Measurements from ENCODE around the gene SLC4A1. TPM values are rescaled to one million over a fixed set of nuclear protein-coding genes. Genes with fewer than 3 reads are reported as not detected.
A peak's percentile ranks its signal among the peaks of the same experiment; 100 is the strongest.

SLC4A1 gene
- total RNA-seq, 1 experiment from 2014 or later = not detected

- peak; percentile 67 for DNase-seq (ENCODE audit: low read depth)
Observed at GRCh38 chr17:44221084-44221861, 46.7 kb downstream of the SLC4A1 start.

GRCh38 chr17:44220213-44221083 lies 47.5 kb downstream of the SLC4A1 start:
- DNase-seq (ENCODE audit: low read depth) = peak; percentile 45

GRCh38 chr17:44219616-44220212 lies 48.2 kb downstream of the SLC4A1 start, which contains the start of gene UBTF:
Gene UBTF (minus strand): TSS chr17:44219675. CDS start chr17:44218229, 1,446 bp downstream.
- peak; percentile 63 for DNase-seq (ENCODE audit: low read depth)

- peak; percentile 65 for DNase-seq (ENCODE audit: low read depth)
Observed at GRCh38 chr17:44219108-44219615, 48.8 kb downstream of the SLC4A1 start.

- peak; percentile 90 for DNase-seq (ENCODE audit: low read depth)
Observed at GRCh38 chr17:44218344-44219107, 49.4 kb downstream of the SLC4A1 start.

- no peak for DNase-seq (ENCODE audit: low read depth)
Observed at GRCh38 chr17:44217738-44218343, 50.1 kb downstream of the SLC4A1 start.

GRCh38 chr17:44216694-44217093 lies 51.2 kb downstream of the SLC4A1 start:
- no peak for DNase-seq (ENCODE audit: low read depth)

GRCh38 chr17:44216173-44216572 lies 51.8 kb downstream of the SLC4A1 start:
- DNase-seq (ENCODE audit: low read depth) = no peak

- no peak for DNase-seq (ENCODE audit: low read depth)
Observed at GRCh38 chr17:44214896-44215295, 53.0 kb downstream of the SLC4A1 start.

- DNase-seq (ENCODE audit: low read depth) = no peak
Observed at GRCh38 chr17:44214230-44214494, 53.8 kb downstream of the SLC4A1 start.

- DNase-seq (ENCODE audit: low read depth) = no peak
Observed at GRCh38 chr17:44213403-44214229, 54.3 kb downstream of the SLC4A1 start.

GRCh38 chr17:44212507-44213402 lies 55.2 kb downstream of the SLC4A1 start:
- no peak for DNase-seq (ENCODE audit: low read depth)

GRCh38 chr17:44211281-44212265 lies 56.4 kb downstream of the SLC4A1 start:
- DNase-seq (ENCODE audit: low read depth) = no peak

- peak; percentile 81 for DNase-seq (ENCODE audit: low read depth)
Observed at GRCh38 chr17:44210342-44211192, 57.4 kb downstream of the SLC4A1 start.

GRCh38 chr17:44209786-44210341 lies 58.1 kb downstream of the SLC4A1 start:
- DNase-seq (ENCODE audit: low read depth) = no peak

- no peak for DNase-seq (ENCODE audit: low read depth)
Observed at GRCh38 chr17:44207743-44208142, 60.2 kb downstream of the SLC4A1 start.
